GM23338 (cell line): ENCODE data around the gene KIT. TPM values are rescaled to one million over a fixed set of nuclear protein-coding genes. Genes with fewer than 3 reads are reported as not detected.

Experiments
- ATAC-seq: fragments of 200-7000 bp; cut with Tn5 transposase; 3 replicates; pipeline ENCODE4 v1.9.1; 2020
- DNase-seq: peaks from one replicate; pipeline ENCODE4 v3.0.0-alpha.2; 2015; ENCODE audit warnings: low spot score
- H2AFZ ChIP-seq: fragments of 200-600 bp; sonication (generic); 2 replicates; pipeline ENCODE4 v1.8.0; 2016; ENCODE audit warnings: antibody characterized with exemption, mild to moderate bottlenecking, moderate library complexity
- H3F3A ChIP-seq: fragments of 200-600 bp; sonication (generic); replicated peaks from 2 replicates; pipeline ENCODE4 v1.8.0; 2017; ENCODE audit warnings: antibody characterized with exemption, mixed run types, low read depth
- H3K27ac ChIP-seq: fragments of 200-600 bp; sonication (generic); 2 replicates; pipeline ENCODE4 v1.6.1; 2016; ENCODE audit warnings: low read depth
- H3K27me3 ChIP-seq: fragments of 200-600 bp; sonication (generic); 2 replicates; pipeline ENCODE4 v1.8.0; 2016; ENCODE audit warnings: mild to moderate bottlenecking, mixed run types, moderate library complexity; ENCODE audit not compliant: insufficient read depth
- H3K36me3 ChIP-seq: fragments of 200-600 bp; sonication (generic); 2 replicates; pipeline ENCODE4 v1.8.0; 2016; ENCODE audit warnings: mild to moderate bottlenecking; ENCODE audit not compliant: insufficient read depth
- H3K4me1 ChIP-seq: fragments of 200-600 bp; sonication (generic); 2 replicates; pipeline ENCODE4 v1.8.0; 2016; ENCODE audit warnings: mild to moderate bottlenecking, moderate library complexity; ENCODE audit not compliant: insufficient read depth
- H3K4me2 ChIP-seq: fragments of 200-600 bp; sonication (generic); 2 replicates; pipeline ENCODE4 v1.7.1; 2017; ENCODE audit warnings: mixed run types
- H3K4me3 ChIP-seq: fragments of 200-600 bp; sonication (generic); 2 replicates; pipeline ENCODE4 v1.6.1; 2016; ENCODE audit warnings: mixed run types
- H3K79me2 ChIP-seq: fragments of 200-600 bp; sonication (generic); replicated peaks from 2 replicates; pipeline ENCODE4 v1.8.0; 2017; ENCODE audit warnings: mild to moderate bottlenecking; ENCODE audit not compliant: insufficient read depth
- H3K9me2 ChIP-seq: fragments of 200-600 bp; sonication (generic); 2 replicates; pipeline ENCODE4 v1.8.0; 2017; ENCODE audit not compliant: insufficient read depth
- H4K20me1 ChIP-seq: fragments of 200-600 bp; sonication (generic); replicated peaks from 2 replicates; pipeline ENCODE4 v1.8.0; 2017; ENCODE audit warnings: mild to moderate bottlenecking; ENCODE audit not compliant: insufficient read depth
- H3K27ac Mint-ChIP-seq: 2 replicates; pipeline ENCODE4 v1.8.0; 2020; ENCODE audit warnings: inconsistent platforms, mild to moderate bottlenecking, moderate library complexity, mixed read lengths
- H3K27me3 Mint-ChIP-seq: 3 replicates; pipeline ENCODE4 v1.8.0; 2022; ENCODE audit warnings: low read depth, mild to moderate bottlenecking, moderate library complexity, mixed read lengths, inconsistent platforms; ENCODE audit not compliant: insufficient read depth, poor library complexity
- H3K36me3 Mint-ChIP-seq: 3 replicates; pipeline ENCODE4 v1.8.0; 2021; ENCODE audit warnings: low read depth, mild to moderate bottlenecking, inconsistent platforms, moderate library complexity, mixed read lengths
- H3K4me1 Mint-ChIP-seq: 3 replicates; pipeline ENCODE4 v1.8.0; 2020; ENCODE audit warnings: mild to moderate bottlenecking, inconsistent platforms, mixed read lengths
- H3K4me3 Mint-ChIP-seq: 3 replicates; pipeline ENCODE4 v1.8.0; 2021; ENCODE audit warnings: moderate library complexity, mild to moderate bottlenecking, inconsistent platforms, mixed read lengths
- H3K9me3 Mint-ChIP-seq: 3 replicates; pipeline ENCODE4 v1.8.0; 2020; ENCODE audit warnings: moderate library complexity, mild to moderate bottlenecking, inconsistent platforms, mixed read lengths
- CREB1 ChIP-seq: fragments of 250-450 bp; sonication (Bioruptor Pico); IDR thresholded peaks from 2 replicates; pipeline ENCODE4 v1.5.0; 2020; ENCODE audit warnings: low read depth, mild to moderate bottlenecking, moderate library complexity
- EZH2 ChIP-seq: fragments of 200-600 bp; sonication (generic); IDR thresholded peaks from one replicate; pipeline ENCODE4 v1.8.0; 2017; ENCODE audit warnings: antibody characterized with exemption, mild to moderate bottlenecking, low read depth; ENCODE audit not compliant: unreplicated experiment
- JUNB ChIP-seq: IDR thresholded peaks from one replicate; pipeline ENCODE4 v1.6.1; 2016; ENCODE audit warnings: antibody characterized with exemption; ENCODE audit not compliant: unreplicated experiment
- STAT1 ChIP-seq: IDR thresholded peaks from one replicate; pipeline ENCODE4 v1.6.1; 2016; ENCODE audit warnings: antibody characterized with exemption; ENCODE audit not compliant: unreplicated experiment
- polyA plus RNA-seq: library from polyadenylated mRNA; unstranded; fragments of >200 nt; fragmentation: Nextera tagmentation; extraction: Ambion mirVana; gene quantifications from 2 replicates; pipeline ENCODE4 v1.2.1, GENCODE V29; 2016
- total RNA-seq: library from RNA; depleted of rRNA; stranded (reverse); fragments of >200 nt; shearing (Covaris generic); gene quantifications from 2 replicates; pipeline ENCODE4 v1.2.3, GENCODE V29; 2014
- TF ChIP-seq, protein P1 (sequence below): fragments of 250-450 bp; sonication (Bioruptor Pico); IDR thresholded peaks from 2 replicates; pipeline ENCODE4 v1.5.0; 2020; ENCODE audit warnings: mild to moderate bottlenecking, moderate library complexity

Gene KIT
- total and polyA plus RNA-seq, 2 experiments from 2014 or later: 9.0 to 28.4 TPM

DNA sequence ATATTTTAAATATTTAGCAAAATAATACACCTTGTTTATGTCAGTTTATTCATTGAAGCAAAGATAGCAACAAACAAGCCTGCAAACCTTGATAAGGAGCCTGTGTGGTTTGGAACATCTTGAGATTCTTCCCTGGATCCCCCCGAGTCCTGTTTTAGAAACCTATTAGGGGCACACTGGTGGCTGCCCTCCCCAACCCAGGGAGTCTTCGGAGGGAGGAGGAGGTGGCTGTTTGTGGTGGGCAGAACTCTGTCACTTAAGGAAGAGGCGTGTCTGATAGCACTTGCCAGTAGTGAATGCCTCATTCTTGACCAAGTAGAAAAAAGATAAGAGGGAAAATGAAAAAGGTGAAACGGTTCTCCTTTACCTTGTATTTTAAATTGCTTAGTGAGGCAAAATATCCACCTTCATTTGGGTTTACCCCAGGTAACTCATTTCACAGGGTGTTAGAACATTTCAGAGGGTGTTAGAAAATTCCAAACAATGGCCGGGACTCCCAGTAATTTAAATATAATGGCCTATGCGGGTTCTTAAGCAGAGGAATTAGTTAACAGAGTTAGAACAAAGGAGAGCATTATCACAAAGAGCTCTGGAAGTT lies 10.4 kb downstream of the KIT start:
- DNase-seq (peak; percentile 27), ATAC-seq (peak; percentile 78)
- H3K79me2 ChIP-seq: peaks cover 87% of the 10 kb centered on the region
- no peaks in the 10 kb centered on the region for H3F3A ChIP-seq
- peak overlapping the region; percentile 71 for H3K4me2 ChIP-seq
- H3K36me3 ChIP-seq: no peaks in the 10 kb centered on the region
- peak overlapping the region; percentile 29; the same call in 1 of the 2 replicates for H3K4me3 ChIP-seq
- H3K27ac ChIP-seq: no peak overlapping the region; the same call in 1 of the 2 replicates
- Mint-ChIP-seq H3K36me3 (no peaks in the 10 kb centered on the region), H3K27me3 (no peaks in the 10 kb centered on the region), H3K9me3 (peaks cover 2% of the 10 kb centered on the region; the same call in 1 of the 3 replicates), H3K4me1 (peaks cover 33% of the 10 kb centered on the region), H3K4me3 (peak overlapping the region; percentile 13; the same call in 2 of the 3 replicates), H3K27ac (peak overlapping the region; percentile 48; the same call in 1 of the 2 replicates)
- H3K4me1 ChIP-seq: peaks cover 38% of the 10 kb centered on the region
- H3K27me3 ChIP-seq: no peaks in the 10 kb centered on the region
- no peaks in the 10 kb centered on the region for H3K9me2 ChIP-seq
- peaks cover 13% of the 10 kb centered on the region for H4K20me1 ChIP-seq
- TF ChIP-seq CREB1 (no peak), STAT1 (no peak), JUNB (no peak)
- TF ChIP-seq, protein P1, sequence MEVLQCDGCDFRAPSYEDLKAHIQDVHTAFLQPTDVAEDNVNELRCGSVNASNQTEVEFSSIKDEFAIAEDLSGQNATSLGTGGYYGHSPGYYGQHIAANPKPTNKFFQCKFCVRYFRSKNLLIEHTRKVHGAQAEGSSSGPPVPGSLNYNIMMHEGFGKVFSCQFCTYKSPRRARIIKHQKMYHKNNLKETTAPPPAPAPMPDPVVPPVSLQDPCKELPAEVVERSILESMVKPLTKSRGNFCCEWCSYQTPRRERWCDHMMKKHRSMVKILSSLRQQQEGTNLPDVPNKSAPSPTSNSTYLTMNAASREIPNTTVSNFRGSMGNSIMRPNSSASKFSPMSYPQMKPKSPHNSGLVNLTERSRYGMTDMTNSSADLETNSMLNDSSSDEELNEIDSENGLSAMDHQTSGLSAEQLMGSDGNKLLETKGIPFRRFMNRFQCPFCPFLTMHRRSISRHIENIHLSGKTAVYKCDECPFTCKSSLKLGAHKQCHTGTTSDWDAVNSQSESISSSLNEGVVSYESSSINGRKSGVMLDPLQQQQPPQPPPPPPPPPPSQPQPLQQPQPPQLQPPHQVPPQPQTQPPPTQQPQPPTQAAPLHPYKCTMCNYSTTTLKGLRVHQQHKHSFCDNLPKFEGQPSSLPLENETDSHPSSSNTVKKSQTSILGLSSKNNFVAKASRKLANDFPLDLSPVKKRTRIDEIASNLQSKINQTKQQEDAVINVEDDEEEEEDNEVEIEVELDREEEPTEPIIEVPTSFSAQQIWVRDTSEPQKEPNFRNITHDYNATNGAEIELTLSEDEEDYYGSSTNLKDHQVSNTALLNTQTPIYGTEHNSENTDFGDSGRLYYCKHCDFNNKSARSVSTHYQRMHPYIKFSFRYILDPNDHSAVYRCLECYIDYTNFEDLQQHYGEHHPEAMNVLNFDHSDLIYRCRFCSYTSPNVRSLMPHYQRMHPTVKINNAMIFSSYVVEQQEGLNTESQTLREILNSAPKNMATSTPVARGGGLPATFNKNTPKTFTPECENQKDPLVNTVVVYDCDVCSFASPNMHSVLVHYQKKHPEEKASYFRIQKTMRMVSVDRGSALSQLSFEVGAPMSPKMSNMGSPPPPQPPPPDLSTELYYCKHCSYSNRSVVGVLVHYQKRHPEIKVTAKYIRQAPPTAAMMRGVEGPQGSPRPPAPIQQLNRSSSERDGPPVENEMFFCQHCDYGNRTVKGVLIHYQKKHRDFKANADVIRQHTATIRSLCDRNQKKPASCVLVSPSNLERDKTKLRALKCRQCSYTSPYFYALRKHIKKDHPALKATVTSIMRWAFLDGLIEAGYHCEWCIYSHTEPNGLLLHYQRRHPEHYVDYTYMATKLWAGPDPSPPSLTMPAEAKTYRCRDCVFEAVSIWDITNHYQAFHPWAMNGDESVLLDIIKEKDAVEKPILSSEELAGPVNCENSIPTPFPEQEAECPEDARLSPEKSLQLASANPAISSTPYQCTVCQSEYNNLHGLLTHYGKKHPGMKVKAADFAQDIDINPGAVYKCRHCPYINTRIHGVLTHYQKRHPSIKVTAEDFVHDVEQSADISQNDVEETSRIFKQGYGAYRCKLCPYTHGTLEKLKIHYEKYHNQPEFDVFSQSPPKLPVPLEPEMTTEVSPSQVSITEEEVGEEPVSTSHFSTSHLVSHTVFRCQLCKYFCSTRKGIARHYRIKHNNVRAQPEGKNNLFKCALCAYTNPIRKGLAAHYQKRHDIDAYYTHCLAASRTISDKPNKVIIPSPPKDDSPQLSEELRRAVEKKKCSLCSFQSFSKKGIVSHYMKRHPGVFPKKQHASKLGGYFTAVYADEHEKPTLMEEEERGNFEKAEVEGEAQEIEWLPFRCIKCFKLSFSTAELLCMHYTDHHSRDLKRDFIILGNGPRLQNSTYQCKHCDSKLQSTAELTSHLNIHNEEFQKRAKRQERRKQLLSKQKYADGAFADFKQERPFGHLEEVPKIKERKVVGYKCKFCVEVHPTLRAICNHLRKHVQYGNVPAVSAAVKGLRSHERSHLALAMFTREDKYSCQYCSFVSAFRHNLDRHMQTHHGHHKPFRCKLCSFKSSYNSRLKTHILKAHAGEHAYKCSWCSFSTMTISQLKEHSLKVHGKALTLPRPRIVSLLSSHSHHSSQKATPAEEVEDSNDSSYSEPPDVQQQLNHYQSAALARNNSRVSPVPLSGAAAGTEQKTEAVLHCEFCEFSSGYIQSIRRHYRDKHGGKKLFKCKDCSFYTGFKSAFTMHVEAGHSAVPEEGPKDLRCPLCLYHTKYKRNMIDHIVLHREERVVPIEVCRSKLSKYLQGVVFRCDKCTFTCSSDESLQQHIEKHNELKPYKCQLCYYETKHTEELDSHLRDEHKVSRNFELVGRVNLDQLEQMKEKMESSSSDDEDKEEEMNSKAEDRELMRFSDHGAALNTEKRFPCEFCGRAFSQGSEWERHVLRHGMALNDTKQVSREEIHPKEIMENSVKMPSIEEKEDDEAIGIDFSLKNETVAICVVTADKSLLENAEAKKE (CRISPR knock-in tag): no peak
- H2AFZ ChIP-seq: no peak overlapping the region

DNA sequence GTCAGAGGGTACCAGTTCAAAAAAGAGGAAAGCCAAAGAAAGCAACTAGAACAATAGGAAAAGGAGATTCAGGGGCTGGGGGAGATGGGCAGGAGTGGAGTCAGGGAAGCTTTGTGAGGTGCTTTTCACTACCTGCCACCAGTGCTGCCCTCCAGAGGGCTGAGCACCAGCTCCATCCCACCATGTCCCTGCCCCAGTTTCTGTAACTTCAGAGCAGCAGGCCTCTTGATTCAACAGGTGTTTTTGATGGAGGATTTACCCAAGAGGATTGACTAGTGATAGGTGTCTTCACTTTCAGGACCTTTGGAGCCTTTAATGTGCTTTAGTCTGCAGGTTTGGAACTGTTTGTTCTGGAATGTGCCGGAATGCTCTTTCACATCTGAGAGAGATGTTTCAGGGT lies 12.1 kb downstream of the KIT start:
- Histone ChIP-seq H3K36me3 (no peaks in the 10 kb centered on the region), H3K9me2 (no peaks in the 10 kb centered on the region), H3K27me3 (no peaks in the 10 kb centered on the region), H3K4me3 (no peak overlapping the region), H3K27ac (no peak overlapping the region), H4K20me1 (peaks cover 11% of the 10 kb centered on the region; the same call in 1 of the 2 replicates), H3F3A (no peaks in the 10 kb centered on the region), H2AFZ (no peak overlapping the region), H3K4me1 (peaks cover 31% of the 10 kb centered on the region), H3K79me2 (peaks cover 87% of the 10 kb centered on the region), H3K4me2 (no peak overlapping the region)
- ATAC-seq (peak; percentile 93), DNase-seq (peak; percentile 55)
- H3K4me1 Mint-ChIP-seq: peaks cover 29% of the 10 kb centered on the region
- H3K27me3 Mint-ChIP-seq: peaks cover 2% of the 10 kb centered on the region
- H3K36me3 Mint-ChIP-seq: no peaks in the 10 kb centered on the region
- H3K27ac Mint-ChIP-seq: no peak overlapping the region
- peaks cover 2% of the 10 kb centered on the region; the same call in 1 of the 3 replicates for H3K9me3 Mint-ChIP-seq
- no peak overlapping the region for H3K4me3 Mint-ChIP-seq
- TF ChIP-seq, protein P1 (CRISPR knock-in tag): 0 out of 2 replicates have a peak, but pooled peaks have one; percentile 4
- TF ChIP-seq EZH2: no peak
